Neural cell (in vitro differentiated cells): Measurements from ENCODE around the gene SLC39A10.

Experiments used
- CTCF ChIP-seq: fragments of 450-650 bp; IDR thresholded peaks from 2 replicates; pipeline ENCODE4 v1.5.1; 2014; ENCODE audit warnings: antibody characterized with exemption, mild to moderate bottlenecking, moderate library complexity; ENCODE audit not compliant: poor library complexity, severe bottlenecking
- EP300 ChIP-seq: fragments of 450-650 bp; conservative IDR thresholded peaks from 2 replicates; pipeline ENCODE4 v1.6.1; 2014; ENCODE audit warnings: antibody characterized with exemption, mild to moderate bottlenecking, moderate library complexity; ENCODE audit not compliant: poor library complexity, severe bottlenecking
- EZH2 ChIP-seq: fragments of 200-600, 300-800 bp; shearing (Covaris generic), sonication (generic); IDR thresholded peaks from 2 replicates; pipeline ENCODE4 v1.6.1; 2014; ENCODE audit warnings: antibody characterized with exemption, low read length, borderline replicate concordance, mild to moderate bottlenecking; ENCODE audit not compliant: insufficient read depth, poor library complexity, severe bottlenecking
- MXI1 ChIP-seq: fragments of 450-650 bp; conservative IDR thresholded peaks from 2 replicates; pipeline ENCODE4 v1.6.1; 2014; ENCODE audit warnings: antibody characterized with exemption, mild to moderate bottlenecking; ENCODE audit not compliant: poor library complexity, severe bottlenecking
- POLR2AphosphoS5 ChIP-seq: IDR thresholded peaks from 2 replicates; pipeline ENCODE4 v1.6.1; 2012
- TAF1 ChIP-seq: IDR thresholded peaks from 2 replicates; pipeline ENCODE4 v1.6.1; 2012; ENCODE audit warnings: low read depth

DNA sequence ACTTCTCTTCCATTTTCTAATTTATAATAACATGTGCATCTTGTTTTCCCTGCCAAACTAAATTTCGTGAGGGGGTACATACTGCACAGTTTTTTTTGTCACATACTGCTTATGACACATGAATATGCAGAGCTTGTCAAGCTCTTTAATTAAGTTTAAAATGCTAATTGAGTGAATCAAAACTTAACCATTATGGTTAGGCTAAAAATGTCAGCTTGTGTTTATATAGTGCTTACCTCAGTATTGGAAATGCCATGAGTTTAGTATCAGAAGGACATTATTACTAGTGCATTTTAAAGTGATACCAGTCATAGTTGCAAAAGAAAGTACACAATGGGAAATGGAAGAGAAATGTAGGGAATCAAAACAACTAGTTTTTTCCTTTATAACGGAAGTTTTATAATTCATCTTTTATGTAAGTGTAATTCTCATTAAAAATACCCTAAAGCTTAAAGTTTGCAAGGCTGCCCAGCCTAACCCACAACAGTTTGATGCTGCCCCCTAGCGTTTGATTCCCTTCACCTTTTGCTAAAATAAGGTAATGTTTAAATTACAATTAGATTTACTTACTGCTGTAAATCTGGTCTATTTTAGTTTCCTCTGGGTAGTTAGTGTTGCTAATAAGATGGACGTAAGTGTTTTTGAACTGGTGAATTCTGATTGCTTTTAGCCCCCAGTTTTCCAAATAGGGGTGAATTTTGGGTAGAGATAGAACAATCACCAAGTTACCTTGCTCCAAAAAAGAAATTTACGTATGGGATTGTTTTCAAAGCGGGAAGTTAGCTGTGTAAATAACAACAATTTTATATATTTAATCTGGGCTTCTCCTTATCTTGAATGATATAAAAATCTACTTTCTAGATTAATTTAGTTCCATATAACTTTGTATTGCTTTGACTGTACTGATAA, 3.2 kb downstream of the SLC39A10 start:
- TF ChIP-seq CTCF (peak; percentile 72), EP300 (no peak), TAF1 (no peak), EZH2 (no peak), POLR2AphosphoS5 (no peak), MXI1 (no peak)
